Measurements from ENCODE around the gene DSC1.

The DSC1 gene

GRCh38 chr18:31154181-31154580 lies 8.5 kb downstream of the DSC1 start:
- Histone ChIP-seq H3K4me1 (ENCODE audit: control insufficient read depth, low read length) (no peaks in the 10 kb centered on the region), H3K4me2 (ENCODE audit: low read length) (no peak overlapping the region), H3K79me2 (ENCODE audit: control insufficient read depth, low read length) (no peaks in the 10 kb centered on the region), H3K9me2 (replicated peaks; ENCODE audit: control insufficient read depth, low read length) (no peaks in the 10 kb centered on the region), H3K4me3 (ENCODE audit: low read length) (no peak overlapping the region), H3K9me3 (ENCODE audit: control insufficient read depth, insufficient read depth, low read length) (peaks cover 4% of the 10 kb centered on the region; the same call in 1 of the 2 replicates), H3K27me3 (ENCODE audit: control insufficient read depth, low read length) (no peaks in the 10 kb centered on the region), H4K20me1 (ENCODE audit: control insufficient read depth, insufficient read depth, low read depth, low read length) (no peaks in the 10 kb centered on the region), H3K36me3 (ENCODE audit: control insufficient read depth, low read length) (no peaks in the 10 kb centered on the region), H3K27ac (ENCODE audit: low read depth, low read length) (no peak overlapping the region), H3F3A (ENCODE audit: control insufficient read depth, insufficient read depth) (no peaks in the 10 kb centered on the region)
- TF ChIP-seq CTCF (IDR thresholded peaks at IDR 0.05; ENCODE audit: low read depth, low read length, poor library complexity, severe bottlenecking): no peak
- no peak for TF ChIP-seq EZH2phosphoT487 (IDR thresholded peaks at IDR 0.05; ENCODE audit: borderline replicate concordance, low read length)

- Histone ChIP-seq H3K79me2 (ENCODE audit: control insufficient read depth, low read length) (no peaks in the 10 kb centered on the region), H3K36me3 (ENCODE audit: control insufficient read depth, low read length) (no peaks in the 10 kb centered on the region), H3K4me3 (ENCODE audit: low read length) (no peak overlapping the region), H3K27me3 (ENCODE audit: control insufficient read depth, low read length) (no peaks in the 10 kb centered on the region), H3K27ac (ENCODE audit: low read depth, low read length) (no peak overlapping the region), H3F3A (ENCODE audit: control insufficient read depth, insufficient read depth) (no peaks in the 10 kb centered on the region), H3K4me1 (ENCODE audit: control insufficient read depth, low read length) (no peaks in the 10 kb centered on the region), H3K4me2 (ENCODE audit: low read length) (no peak overlapping the region), H3K9me2 (replicated peaks; ENCODE audit: control insufficient read depth, low read length) (no peaks in the 10 kb centered on the region), H3K9me3 (ENCODE audit: control insufficient read depth, insufficient read depth, low read length) (peaks cover 4% of the 10 kb centered on the region; the same call in 1 of the 2 replicates), H4K20me1 (ENCODE audit: control insufficient read depth, insufficient read depth, low read depth, low read length) (no peaks in the 10 kb centered on the region)
- TF ChIP-seq CTCF (IDR thresholded peaks at IDR 0.05; ENCODE audit: low read depth, low read length, poor library complexity, severe bottlenecking) (no peak), EZH2phosphoT487 (IDR thresholded peaks at IDR 0.05; ENCODE audit: borderline replicate concordance, low read length) (no peak)
Measured at GRCh38 chr18:31149351-31149750, 13.3 kb downstream of the DSC1 start.

GRCh38 chr18:31148600-31148999 lies 14.1 kb downstream of the DSC1 start:
- Histone ChIP-seq H3K4me2 (ENCODE audit: low read length) (no peak overlapping the region), H3K4me3 (ENCODE audit: low read length) (no peak overlapping the region), H3K9me2 (replicated peaks; ENCODE audit: control insufficient read depth, low read length) (no peaks in the 10 kb centered on the region), H3K36me3 (ENCODE audit: control insufficient read depth, low read length) (no peaks in the 10 kb centered on the region), H3K27me3 (ENCODE audit: control insufficient read depth, low read length) (no peaks in the 10 kb centered on the region), H3K9me3 (ENCODE audit: control insufficient read depth, insufficient read depth, low read length) (peaks cover 4% of the 10 kb centered on the region; the same call in 1 of the 2 replicates), H3K4me1 (ENCODE audit: control insufficient read depth, low read length) (no peaks in the 10 kb centered on the region), H3K27ac (ENCODE audit: low read depth, low read length) (no peak overlapping the region), H4K20me1 (ENCODE audit: control insufficient read depth, insufficient read depth, low read depth, low read length) (no peaks in the 10 kb centered on the region), H3F3A (ENCODE audit: control insufficient read depth, insufficient read depth) (no peaks in the 10 kb centered on the region), H3K79me2 (ENCODE audit: control insufficient read depth, low read length) (no peaks in the 10 kb centered on the region)
- TF ChIP-seq CTCF (IDR thresholded peaks at IDR 0.05; ENCODE audit: low read depth, low read length, poor library complexity, severe bottlenecking) (no peak), EZH2phosphoT487 (IDR thresholded peaks at IDR 0.05; ENCODE audit: borderline replicate concordance, low read length) (no peak)

Data from DOHH2 (cell line).